ENCODE data around the gene ZDHHC13.

Gene ZDHHC13, protein sequence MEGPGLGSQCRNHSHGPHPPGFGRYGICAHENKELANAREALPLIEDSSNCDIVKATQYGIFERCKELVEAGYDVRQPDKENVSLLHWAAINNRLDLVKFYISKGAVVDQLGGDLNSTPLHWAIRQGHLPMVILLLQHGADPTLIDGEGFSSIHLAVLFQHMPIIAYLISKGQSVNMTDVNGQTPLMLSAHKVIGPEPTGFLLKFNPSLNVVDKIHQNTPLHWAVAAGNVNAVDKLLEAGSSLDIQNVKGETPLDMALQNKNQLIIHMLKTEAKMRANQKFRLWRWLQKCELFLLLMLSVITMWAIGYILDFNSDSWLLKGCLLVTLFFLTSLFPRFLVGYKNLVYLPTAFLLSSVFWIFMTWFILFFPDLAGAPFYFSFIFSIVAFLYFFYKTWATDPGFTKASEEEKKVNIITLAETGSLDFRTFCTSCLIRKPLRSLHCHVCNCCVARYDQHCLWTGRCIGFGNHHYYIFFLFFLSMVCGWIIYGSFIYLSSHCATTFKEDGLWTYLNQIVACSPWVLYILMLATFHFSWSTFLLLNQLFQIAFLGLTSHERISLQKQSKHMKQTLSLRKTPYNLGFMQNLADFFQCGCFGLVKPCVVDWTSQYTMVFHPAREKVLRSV

DNA sequence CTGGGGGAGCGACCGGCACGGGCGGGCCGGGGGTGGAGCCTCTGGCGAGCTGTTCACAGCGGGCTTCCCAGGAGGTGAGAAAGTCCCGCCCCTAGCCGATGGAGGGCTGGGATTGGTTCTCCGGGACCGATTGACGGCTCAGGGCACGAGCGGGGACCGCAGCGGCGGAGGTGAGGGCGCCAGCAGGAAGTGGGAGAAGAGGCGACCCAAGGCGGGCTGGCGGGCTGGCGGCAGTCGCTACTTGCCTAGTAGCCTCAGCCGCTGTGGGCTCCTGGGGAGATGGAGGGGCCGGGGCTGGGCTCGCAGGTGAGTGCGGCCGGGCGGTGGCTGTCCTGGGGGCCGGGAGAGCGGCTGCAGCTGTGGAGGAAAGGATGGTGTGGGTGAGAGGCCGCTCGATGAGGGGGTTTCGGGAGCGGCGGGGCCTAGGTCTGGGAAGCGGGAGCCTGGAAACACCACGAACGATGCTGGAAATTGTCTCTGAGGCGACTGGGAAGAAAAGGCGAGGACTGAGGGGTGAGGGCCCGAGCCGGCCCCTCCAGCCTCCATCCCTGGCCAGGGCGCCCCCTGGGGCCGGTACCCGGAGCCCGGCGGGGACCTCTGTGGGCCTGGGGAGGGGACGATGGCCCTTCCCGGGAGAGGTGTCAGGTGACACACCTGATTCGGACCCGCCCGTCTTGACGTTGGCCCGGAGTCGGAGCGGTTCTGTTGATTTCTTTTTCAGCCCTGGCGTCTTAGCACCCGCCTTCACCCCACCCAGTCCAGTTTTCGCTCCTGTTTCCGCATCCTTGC, at the start of gene ZDHHC13:
TSS of gene ZDHHC13 (plus strand) at position 198 of the 789 bp plus-strand sequence. CDS start at position 280, 82 bp downstream.
- peak; percentile 82 for DNase-seq

DNA sequence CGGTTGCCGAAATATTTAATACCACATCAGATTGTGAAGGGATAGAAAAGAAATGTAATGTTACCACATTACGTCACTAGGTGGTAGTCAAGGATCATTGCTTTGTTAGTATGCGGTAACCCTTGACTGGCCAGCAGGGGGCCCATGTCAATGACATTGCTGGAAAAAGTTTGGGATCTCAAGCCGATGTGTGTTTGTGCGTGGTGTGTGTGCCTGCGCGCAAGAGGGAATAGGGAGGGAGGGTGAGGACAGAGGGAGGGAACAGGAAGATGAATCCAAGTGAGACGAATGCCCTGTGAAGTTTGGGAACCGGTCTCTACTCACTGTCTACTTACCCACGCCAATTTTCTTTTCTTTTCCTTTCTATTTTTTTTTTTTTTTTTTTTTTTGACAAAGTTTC, 45.7 kb upstream of the ZDHHC13 start:
- DNase-seq: peak; percentile 86

DNA sequence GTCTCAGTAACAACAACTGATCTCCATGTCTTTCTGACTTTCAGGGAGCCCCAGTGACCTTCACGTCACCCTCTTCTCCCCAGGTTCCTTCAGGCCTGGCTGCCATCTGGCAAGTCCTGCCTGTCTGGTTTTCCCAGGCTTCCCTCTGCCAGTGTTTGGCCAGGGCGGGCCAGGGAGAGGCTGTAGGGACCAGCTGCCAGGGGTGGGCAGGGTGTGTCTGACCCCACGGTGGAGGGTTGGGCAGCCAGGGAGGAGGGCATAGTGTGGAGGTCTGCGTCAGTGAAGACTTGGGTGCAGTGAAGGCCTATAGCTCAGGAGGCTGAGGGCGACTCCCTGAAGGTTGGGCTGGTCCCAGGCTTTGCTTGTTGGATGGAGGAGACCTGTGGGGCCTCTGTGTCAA, 44.5 kb upstream of the ZDHHC13 start:
- DNase-seq: no peak

DNA sequence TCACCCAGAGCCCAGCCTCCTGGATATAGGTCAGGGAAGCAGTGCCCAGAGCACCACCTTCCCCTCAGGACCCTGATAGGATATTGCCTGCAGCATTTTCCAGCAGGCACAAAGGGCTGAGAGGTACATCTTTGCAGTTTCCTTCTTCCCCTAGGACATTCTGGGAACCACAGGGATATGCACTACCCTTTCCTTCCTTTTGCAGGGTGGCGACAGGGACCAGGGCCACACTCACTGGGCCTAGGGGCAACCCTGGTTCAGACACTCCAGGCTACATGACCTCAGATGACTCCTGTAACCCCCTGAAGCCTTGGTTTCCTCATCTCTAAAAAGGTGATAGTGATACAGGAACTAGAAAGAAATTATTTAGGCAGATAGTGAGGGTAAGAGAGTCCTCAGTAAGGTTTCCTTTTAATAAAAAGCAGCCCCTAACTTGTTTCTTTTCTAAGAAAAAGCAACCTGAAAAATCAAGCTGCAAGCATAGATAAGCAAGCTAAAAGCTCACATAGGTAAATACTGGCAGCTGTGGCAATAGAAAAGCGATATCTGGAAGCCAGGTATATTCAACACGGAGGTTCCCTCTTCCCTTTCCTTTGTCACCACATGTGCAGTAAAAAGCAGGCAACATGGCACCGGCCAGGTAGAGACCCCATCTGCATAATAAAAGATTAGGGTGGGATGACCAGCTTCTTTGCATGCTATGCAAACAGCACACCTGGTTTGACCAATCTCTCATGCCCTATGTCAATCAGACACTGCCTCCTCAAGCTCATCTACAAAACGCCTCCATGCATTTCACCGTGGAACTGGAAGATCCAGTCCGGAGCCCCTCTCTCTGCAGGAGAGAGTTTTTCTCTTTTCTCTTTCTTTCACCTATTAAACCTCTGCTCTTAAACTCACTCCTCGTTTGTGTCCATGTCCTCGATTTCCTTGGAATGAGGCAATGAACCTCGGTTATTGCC, 43.2 kb upstream of the ZDHHC13 start:
- DNase-seq: no peak

DNA sequence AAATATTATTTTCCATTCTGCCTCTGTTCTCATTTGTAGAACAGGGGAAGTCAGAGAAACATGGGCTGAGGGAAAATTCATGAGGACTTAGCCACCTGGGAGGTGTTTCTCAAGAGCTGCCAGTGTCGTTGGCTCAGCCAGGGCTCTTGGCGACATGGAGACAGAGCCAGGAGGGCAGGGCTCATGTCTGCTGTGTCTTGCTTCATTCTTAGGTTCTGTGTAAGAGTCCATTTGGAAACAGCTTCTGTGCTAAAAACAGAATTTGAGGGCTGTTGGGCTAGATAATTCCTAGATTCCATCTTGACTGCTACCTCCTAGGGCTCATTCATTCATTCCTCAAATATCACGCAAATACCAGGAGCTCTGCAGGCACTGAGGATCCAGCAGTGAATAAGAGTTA, 41.3 kb upstream of the ZDHHC13 start:
- DNase-seq: no peak

DNA sequence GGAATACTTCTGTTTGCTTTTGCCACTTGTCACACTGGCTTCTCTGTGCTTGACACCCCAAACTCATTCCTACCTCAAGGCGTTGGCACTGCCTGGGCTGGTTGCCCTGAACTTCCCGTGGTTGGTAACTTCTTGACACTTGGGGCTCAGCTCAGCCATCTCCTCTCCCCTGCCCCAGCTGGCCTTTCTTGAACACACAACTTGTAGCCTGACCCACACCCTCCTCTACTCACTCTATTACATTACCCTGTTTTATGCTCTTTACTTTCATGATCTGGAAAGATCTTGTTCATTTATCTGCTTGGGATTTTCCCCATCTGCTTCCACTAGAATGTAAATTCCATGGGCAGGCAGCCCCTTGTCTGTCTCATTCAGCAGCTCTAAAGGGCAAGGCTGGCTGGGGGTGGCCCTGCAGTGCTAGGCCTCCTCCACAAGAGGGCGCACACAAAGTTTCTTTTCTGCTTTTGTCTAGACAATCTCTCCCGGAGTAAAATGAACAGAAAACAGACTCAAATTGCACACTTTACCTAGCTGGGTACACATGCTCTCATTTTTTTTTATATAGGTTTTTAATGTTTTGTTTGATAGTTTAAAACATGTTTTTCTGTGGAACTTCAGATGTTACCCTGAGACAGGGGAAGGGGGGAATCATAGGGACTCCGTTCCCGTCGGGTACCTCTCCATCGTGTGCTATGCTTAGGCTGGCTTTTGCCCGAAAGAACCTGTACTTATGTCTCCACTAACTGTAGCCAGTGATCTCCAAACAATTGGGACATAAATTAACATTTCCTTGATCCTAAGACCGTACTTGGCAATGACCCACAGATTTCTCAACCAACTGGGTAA, 40.0 kb upstream of the ZDHHC13 start:
- peak; percentile 17 for DNase-seq

DNA sequence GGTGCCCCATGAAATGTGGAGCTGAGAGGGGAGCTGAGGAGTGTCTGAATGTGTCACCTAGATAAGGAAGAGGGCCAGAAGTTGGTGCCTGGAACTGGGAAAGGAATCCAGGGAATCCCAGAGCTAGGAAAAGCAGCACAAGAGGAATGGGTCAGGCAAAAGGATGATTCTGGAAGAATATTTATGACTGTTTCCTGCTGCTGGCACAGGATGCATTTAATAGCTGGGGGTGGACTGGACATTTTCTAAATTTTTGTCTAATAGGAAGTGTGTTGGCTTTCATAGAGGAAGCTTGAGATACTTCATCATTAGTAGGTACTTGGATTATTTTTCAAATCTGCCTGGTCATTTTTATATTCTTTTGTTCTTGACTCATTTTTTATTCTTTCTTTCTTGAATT, 39.0 kb upstream of the ZDHHC13 start:
- no peak for DNase-seq

DNA sequence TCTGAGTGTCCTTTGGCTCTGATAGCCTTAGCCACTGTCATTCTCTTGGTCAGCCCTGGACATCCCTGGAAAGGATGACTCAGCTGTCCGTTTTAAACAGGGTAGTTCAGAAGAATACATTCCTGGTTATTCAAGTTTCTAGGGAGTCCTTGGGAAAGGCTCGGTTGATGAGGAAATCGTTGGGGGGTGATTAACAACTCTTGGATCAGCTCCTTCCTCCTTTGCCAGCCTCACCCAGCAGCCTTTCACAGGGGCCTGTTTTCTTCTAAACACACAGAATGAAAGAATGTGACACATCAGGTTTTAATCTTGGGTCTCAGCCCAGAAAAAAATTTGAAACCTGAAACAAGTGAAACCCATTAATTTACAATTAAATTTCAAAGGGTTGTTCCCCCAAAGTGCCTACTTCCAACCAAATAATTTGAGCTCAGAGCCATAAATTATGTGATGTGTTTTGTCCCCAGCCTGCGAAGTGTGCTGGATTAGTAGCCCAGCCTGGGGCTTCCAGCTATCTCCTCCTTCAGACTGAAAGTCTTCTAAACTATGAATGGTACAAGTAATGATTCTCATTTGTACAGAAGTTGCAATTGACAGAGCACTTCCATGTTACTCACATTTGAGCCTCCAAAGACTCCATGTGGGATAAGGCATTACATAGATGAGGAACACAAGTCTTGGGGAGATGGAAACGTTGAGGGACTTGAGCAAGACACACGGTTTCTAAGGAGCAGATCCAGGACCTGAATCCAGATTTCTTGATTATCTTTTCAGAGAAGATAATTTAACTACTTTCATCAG, 37.1 kb upstream of the ZDHHC13 start:
- no peak for DNase-seq

DNA sequence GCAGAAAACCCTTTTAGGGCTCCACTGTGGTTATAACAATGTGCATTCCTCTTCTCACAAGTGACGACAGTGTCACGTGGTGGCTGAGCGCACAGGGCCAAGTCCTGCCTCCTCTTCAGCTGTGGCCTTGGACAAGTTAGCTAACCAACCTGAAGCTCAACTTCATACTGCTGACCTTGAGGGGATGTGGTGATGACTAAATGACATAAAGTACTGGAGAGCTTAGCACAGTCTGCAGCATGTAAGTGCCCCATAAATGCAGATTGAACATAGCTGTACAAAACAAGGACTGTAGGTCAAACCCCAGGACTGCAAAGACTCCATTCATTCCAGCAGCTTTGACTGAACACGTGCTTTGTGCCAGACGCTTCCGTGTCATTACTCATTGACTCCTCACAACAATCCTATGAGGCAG, 36.4 kb upstream of the ZDHHC13 start:
- no peak for DNase-seq

DNA sequence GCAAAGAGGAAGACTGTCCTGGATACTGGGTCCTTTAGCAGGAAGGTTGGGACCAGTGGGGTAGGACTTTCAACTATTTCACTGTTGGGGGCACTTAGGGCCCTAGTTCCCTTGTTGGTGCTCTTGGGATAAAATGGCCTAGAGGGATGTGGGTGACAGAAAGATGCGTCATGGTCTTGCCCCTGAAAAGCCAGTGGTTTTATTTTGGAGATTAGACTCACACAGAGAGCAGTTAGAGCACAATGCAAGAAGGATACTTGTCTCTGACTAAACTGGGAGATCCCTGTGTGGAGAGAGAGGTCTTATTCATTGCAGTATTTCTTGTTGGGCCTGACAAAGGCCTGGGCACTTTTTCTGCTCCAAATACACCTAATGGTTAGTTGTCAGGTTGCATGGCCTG, 33.8 kb upstream of the ZDHHC13 start:
- DNase-seq: no peak

DNA sequence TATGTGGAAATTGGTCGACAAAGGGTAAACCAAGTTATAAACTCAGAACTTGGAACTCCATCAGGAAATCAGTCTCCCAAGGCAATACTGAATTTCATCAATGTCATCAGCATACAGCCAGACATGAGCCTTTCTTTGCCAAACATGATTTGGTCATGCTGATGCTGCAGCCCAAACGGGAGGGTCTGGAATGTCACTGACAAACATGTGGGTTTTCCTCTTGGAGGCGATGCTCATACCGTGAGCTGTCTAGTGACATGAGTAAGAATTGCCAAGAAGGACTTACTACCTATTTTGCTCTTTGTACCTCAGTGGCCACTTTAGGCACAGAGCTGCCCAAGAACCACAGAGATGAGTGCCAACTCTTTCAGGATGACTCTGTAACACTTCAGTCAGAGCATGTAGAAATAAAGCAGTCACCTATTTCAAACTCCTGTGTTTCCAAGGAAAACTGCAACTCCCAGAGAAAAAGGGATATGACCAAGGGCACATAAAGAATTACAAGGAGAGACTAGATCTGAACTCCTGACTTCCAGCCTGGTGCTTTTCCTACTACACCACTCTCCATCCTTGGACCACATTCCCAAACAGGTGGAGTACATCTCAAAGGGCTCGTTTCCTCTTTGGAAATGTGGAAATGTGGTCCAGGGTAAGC, 32.2 kb upstream of the ZDHHC13 start:
- DNase-seq: no peak

DNA sequence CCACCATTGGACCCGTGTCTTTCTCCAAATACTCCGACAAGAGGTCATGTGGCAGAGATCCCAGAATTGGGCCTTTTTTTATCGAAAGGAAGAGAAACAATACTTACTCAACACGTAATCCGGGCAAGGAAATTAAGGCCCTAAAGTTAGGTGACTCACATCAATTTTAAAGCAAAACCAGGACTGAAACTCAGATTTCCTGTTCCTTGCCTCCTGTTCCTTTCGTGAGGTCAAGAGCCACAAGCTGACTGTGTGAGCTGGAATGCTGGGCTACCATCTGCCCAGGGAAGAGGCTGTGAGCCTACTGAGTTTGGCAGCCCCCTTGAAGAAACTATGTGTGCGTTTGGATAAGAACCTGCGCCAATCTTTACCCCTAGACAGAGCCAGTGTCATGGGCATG, 29.3 kb upstream of the ZDHHC13 start:
- no peak for DNase-seq

DNA sequence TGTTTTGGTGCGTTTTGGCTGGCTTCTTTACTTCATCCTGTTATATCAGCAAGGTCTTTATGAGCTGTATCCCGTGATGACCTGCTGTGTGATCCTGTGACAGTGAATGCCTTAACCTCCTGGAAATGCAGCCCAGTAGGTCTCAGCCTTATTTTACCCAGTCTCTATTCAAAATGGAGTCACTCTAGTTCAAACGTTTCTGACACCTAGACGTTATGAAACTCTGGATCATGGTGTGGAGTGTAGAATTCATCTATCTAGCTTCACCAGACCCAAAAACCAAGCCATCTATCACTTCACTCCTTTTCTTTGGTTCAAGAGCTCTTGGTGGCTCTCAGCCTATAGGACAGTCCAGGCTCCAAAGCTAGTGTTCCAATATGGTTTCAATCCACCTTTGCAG, 28.2 kb upstream of the ZDHHC13 start:
- no peak for DNase-seq

DNA sequence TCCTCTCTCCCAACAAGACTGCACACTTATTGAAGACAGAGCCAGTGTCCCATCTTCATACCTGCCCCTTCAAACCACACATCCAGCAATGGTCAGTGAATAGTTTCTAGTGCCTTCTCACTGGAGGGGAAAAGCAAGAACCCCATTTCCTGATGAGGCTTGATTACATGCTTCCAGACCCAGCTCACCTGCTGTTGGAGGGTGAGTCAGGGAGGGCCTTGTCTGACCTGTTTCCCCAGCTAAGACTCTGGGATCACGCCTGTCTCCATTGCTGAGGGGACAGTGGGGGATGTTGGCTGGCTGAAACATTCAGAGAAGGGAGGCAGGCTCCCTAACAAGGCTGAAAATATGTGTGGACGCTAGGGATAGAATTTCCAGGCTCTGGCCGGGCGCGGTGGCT, 27.5 kb upstream of the ZDHHC13 start:
- DNase-seq: no peak

DNA sequence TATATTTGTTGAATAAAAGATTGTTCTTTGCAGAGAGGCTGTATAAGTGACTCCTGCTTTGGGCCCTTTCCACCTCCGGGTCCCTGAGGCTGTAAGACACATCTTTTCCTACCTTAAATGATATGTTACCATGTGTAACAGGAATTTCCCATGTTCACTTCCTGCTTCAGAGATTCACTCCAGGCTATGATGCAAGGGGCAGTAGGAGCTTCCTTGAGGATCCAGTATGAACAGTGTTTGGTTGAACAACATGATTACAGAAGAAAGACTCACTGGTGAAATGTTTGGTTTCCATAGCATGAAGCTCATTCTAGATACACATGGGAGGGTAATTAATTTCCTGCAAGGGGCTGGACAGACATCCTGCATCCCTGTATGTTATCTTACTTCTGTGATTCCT, 25.6 kb upstream of the ZDHHC13 start:
- DNase-seq: no peak

DNA sequence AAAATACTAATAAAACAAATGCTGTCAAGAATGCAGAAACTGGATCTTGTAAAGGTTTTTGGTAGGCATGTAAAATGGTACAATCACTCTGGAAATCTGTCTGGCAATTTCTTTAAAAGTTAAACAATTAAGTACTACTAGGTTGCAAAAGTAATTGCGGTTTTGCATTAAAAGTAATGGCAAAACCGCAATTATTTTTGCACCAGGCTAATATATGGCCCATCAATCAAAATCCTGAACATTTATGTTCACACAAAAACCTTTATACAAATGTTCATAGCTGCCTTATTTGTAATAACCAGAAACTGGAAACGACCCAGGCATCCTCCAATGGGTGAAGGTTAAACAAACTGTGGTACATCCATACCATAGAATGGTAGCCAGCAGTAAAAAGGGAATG, 24.6 kb upstream of the ZDHHC13 start:
- DNase-seq: no peak

DNA sequence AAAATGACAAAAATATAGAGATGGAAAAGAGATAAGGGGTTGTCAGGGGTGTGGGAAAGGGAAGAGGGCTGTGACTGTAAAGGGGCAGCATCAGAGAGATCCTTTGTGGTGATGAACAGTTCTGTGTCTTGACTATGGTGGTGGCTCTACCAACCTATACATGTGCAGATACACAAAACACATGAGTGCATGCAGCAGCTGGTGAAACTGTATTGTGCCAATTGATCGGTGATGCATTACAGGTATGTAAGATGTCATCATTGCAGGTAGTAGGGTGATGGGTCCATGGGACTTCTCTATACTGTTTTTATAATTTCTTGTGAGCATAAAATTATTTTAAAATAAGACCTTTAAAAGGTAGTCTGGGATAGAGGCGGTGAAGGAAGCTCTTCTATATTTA, 24.1 kb upstream of the ZDHHC13 start:
- no peak for DNase-seq

DNA sequence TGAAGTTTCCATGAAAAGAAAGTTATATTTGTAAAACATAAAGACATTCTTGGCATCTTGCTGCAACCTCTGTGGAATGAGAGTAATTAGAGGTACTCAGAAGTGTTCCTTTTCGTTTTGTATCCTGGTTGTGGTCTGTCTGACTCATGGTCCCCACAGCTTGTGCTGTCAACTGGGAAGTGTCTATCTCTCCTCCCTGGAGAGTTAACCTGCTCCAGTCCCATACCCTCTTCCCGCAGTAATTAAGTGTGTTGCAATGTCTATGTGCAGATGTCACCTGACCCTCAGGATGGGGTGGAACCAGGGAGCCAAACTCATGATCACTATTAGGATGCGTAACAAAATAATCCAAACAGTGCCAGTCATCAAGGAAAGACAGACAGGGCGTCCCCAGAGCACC, 23.0 kb upstream of the ZDHHC13 start:
- no peak for DNase-seq

DNA sequence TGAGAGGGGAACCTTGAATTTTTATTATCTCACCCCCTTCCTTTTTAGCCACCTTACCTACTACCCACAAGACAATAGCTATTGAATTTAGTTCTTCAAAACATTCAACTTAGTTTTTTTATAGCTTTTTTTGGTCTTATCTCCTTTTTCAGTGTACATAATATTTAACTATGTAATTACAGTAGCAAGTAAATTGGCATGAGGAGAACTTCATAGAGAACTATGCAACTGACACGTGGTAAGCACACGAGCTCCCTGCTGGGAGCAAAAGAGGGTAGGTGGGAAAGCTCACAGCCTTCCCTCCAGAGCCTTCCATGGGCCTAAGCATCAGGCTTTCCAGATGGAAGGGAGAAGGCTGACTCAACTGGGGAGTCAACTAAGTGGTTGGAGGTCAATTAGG, 22.1 kb upstream of the ZDHHC13 start:
- DNase-seq: no peak

DNA sequence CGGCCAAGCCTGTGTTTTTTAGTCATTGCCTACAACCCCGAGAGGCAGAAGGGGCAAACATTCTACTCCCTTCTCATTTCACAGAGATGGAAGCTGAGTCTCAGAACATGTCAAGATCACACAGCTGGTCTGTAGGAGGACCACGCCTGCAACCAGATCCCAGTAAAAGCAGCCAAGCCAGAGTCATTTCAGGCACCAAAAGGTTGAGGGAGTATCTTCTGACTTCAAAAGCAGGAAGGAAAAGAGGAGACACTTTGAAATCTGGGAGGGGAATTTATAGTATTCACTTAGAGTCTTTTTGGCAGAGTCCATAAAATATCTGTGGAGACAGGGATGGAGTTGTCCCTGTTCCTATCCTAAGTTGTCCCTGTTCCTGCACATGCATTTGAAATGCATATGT, 17.9 kb upstream of the ZDHHC13 start:
- DNase-seq: no peak
